ENCODE data around the gene CABLES1.

DNA sequence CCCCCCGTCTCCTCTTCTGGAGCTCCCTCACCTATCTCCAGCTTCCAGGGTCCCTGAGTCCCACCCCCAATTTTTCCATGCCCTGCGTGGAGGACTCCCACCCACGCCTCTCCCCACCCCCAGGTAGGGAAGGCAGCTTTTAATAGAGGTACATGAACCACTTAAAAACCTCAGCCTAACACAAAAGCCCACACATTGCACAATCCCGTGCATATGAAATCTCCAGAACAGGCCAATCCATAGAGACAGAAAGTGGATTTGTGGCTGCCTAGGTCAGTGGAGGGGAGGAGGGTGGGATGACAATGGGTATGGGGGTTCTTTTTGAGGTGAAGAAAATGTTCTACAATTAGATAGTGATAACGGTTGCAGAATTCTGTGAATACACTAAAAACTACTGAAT is 145.6 kb downstream of the CABLES1 start:
- TF ChIP-seq, protein P1, sequence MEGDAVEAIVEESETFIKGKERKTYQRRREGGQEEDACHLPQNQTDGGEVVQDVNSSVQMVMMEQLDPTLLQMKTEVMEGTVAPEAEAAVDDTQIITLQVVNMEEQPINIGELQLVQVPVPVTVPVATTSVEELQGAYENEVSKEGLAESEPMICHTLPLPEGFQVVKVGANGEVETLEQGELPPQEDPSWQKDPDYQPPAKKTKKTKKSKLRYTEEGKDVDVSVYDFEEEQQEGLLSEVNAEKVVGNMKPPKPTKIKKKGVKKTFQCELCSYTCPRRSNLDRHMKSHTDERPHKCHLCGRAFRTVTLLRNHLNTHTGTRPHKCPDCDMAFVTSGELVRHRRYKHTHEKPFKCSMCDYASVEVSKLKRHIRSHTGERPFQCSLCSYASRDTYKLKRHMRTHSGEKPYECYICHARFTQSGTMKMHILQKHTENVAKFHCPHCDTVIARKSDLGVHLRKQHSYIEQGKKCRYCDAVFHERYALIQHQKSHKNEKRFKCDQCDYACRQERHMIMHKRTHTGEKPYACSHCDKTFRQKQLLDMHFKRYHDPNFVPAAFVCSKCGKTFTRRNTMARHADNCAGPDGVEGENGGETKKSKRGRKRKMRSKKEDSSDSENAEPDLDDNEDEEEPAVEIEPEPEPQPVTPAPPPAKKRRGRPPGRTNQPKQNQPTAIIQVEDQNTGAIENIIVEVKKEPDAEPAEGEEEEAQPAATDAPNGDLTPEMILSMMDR (IDR thresholded peaks at IDR 0.05; ENCODE audit: insufficient read depth, low read length, poor library complexity, severe bottlenecking), result no peak
- TF ChIP-seq EZH2phosphoT487 (conservative IDR thresholded peaks at IDR 0.05; ENCODE audit: low read length), result no peak

All from SU-DHL-6 (cell line).